Measurements from ENCODE around the gene TMEM244. TPM values are rescaled to one million over a fixed set of nuclear protein-coding genes. Genes with fewer than 3 reads are reported as not detected.

Gene TMEM244
- total RNA-seq, 1 experiment from 2014 or later: not detected

GRCh38 chr6:129902681-129903080 lies 41.6 kb upstream of the TMEM244 start:
- Mint-ChIP-seq H3K4me3 (no peak overlapping the region), H3K27ac (no peak overlapping the region), H3K36me3 (no peaks in the 10 kb centered on the region), H3K27me3 (ENCODE audit: low read depth) (no peaks in the 10 kb centered on the region), H3K4me1 (peaks cover 10% of the 10 kb centered on the region), H3K9me3 (0 out of 2 replicates have a peak, but pooled peaks cover 3% of the 10 kb centered on the region)
- ATAC-seq (no peak), DNase-seq (ENCODE audit: low spot score) (no peak)
- TF ChIP-seq HMGXB4 (CRISPR knock-in tag; IDR thresholded peaks at IDR 0.05): no peak
- no peak for TF ChIP-seq ATF2 (CRISPR knock-in tag; IDR thresholded peaks at IDR 0.05; ENCODE audit: borderline replicate concordance, low read depth)
- TF ChIP-seq NFATC4 (CRISPR knock-in tag; IDR thresholded peaks at IDR 0.05): no peak
- TF ChIP-seq KAT7 (CRISPR knock-in tag; IDR thresholded peaks at IDR 0.05; ENCODE audit: borderline replicate concordance): no peak
- TF ChIP-seq ZNF121 (CRISPR knock-in tag; IDR thresholded peaks at IDR 0.05): no peak
- no peak for TF ChIP-seq MLX (CRISPR knock-in tag; IDR thresholded peaks at IDR 0.05)
- no peak for TF ChIP-seq OVOL2 (CRISPR knock-in tag; IDR thresholded peaks at IDR 0.05; ENCODE audit: borderline replicate concordance)
- TF ChIP-seq ZNF671 (CRISPR knock-in tag; IDR thresholded peaks at IDR 0.05): no peak
- TF ChIP-seq ZNF423 (CRISPR knock-in tag; IDR thresholded peaks at IDR 0.05): no peak
- no peak for TF ChIP-seq FOXJ3 (CRISPR knock-in tag; IDR thresholded peaks at IDR 0.05; ENCODE audit: borderline replicate concordance)
- TF ChIP-seq RORB (CRISPR knock-in tag; IDR thresholded peaks at IDR 0.05): no peak
- TF ChIP-seq ZNF425 (CRISPR knock-in tag; conservative IDR thresholded peaks at IDR 0.05): no peak
- no peak for TF ChIP-seq ARID4B (CRISPR knock-in tag; IDR thresholded peaks at IDR 0.05; ENCODE audit: borderline replicate concordance)
- no peak for TF ChIP-seq TEAD4 (CRISPR knock-in tag; IDR thresholded peaks at IDR 0.05)
- no peak for TF ChIP-seq NFYB (CRISPR knock-in tag; conservative IDR thresholded peaks at IDR 0.05; ENCODE audit: low read depth)
- no peak for TF ChIP-seq MAX (CRISPR knock-in tag; IDR thresholded peaks at IDR 0.05)
- CTCF ChIA-PET: no interaction called here
- POLR2A ChIA-PET: no interaction called here
